HG03442 (cell line): ENCODE data around the gene GRM1.

Experiments
- ATAC-seq: cut with Tn5 transposase; IDR thresholded peaks from one replicate; pipeline ENCODE4 v1.9.1; 2021; ENCODE audit warnings: mild to moderate bottlenecking, moderate library complexity; ENCODE audit not compliant: unreplicated experiment

The GRM1 gene

DNA sequence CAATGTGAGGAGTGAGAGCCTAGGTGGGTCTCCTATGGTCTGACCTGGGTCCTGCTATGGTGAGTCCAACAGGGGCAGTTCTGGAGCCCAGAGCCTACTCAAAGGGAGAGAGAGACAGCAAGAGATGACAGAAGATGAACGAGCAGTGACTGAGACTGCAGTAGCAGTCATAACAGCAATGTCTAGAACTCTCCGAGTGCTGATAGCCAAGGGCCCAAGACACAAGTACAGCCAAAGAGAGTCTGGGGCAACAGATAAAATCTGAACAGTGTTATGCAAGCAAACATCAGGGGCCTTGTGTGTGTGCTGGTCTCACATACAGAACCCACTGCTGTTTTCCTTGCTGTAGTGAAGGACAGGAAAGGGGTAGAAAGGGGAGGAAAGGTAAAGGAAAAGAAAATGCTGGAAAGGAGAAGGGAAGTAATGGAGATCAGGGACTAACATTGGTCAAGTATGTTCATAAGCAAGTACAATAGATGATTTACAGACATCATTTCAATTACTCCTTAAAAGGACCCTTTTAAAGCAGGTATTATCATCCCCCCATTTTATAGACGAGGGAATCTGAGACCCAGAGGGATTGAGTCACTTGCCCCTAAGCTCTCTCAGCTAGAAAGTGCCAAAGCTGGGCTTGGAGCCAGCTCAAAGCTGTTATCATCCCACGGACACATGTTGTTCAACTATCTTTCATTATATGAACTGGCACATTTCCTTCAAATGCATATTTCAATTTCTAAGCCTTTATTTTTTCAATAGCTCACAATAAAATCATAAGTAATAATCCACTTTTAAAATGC lies 332.5 kb downstream of the GRM1 start:
- ATAC-seq = no peak

DNA sequence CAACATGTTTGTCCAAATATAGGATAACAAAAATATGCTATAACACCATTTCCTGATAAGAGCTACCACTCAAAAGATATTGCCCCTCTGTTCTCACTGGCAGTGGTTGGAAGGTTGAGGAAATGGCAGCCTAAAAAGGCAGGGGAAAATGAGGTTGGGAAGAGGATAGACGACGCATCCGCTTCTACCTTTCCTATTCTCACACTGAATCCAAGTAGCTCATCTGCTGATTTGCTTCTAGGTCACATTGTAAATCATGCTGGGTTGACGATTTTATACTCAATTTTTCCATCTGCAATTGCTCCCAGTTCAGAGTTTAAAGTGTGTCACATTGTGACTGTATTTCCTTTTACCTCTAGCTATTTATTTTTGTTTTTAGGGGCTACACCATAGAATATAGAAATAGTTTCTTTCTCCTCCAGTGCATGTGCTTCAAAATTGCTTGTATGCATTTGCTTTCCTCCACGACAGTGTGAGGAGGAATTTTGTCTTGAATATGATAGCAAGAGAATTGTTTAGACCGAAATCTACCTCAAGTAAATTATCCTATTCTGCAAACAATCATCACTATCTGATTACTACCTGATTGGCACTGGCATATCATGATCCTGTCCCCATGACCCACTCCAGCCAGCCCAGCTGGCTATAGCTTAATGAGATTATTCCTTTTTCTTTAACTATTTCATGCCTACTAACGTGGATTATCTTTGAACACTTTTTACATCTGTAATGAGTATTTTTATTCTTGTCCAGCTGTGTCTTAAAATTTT lies 335.2 kb downstream of the GRM1 start:
- ATAC-seq = no peak

DNA sequence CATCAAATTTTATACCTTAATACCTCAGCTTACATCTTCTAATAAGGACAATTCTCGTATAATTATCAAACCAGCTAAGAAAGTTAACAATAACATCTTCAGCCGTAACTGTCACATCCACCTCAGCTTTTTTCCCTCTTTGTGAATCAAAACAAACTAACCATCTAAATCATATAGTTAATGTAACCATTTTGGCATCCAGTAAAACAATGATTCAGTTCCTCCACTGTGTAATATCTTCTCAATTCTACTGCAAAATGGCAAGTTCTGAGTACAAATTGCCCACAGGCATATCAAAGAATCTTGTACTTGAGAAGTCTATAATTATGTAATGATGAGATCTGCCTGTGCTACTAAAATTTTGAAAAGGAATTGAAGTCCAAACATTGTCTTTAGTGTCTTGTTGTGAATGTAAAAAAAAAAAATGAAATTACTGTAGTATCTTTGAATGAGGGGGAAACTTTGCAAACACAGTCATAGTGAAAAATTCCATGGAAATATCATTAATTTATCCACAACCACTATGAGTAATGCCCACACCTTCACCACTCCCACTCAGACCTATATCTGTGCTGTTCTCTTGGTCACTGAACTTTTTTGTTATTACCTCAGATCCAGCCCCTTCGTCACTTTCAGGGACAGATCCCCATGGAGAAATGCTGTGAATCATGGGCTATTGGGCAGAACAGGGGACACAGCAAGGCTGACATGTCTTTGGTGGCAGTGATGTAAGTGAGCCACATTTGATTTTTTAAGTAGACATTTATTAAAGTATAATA lies 336.1 kb downstream of the GRM1 start:
- no peak for ATAC-seq

DNA sequence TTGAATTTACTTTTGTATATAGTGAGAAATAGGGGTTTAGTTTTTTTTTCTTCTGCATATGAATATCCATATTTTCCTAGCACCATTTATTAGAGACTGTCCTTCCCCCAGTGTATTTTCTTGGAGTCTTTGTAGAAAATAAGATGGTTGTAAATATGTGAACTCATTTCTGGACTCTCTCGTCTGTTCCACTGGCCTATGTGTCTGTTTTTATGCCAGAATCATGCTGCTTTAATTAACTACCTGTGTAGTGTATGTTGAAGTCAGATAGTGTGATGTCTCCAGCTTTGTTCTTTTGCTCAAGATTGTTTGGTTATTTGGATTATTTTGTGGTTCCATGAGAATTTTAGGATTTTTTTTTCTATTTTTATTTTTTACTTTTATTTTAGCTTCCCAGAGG lies 338.2 kb downstream of the GRM1 start:
- ATAC-seq = no peak

DNA sequence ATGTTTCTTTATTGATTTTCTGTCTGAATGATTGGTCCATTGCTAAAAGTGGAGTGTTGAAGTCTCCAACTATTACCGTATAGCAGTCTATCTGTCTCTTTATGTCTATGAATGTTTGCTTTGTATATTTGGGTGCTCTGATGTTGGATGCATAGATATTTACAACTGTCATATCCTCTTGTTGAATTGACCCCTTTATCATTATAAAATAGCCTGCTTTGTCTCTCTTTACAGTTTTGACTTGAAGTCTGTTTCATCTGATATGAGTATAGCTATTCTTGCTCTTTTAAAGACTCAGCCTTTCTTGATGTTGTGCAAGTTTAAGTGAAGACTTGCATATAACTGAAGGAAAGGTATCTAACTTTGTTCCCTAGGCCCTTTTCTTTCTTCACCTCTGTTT lies 341.0 kb downstream of the GRM1 start:
- ATAC-seq = no peak

DNA sequence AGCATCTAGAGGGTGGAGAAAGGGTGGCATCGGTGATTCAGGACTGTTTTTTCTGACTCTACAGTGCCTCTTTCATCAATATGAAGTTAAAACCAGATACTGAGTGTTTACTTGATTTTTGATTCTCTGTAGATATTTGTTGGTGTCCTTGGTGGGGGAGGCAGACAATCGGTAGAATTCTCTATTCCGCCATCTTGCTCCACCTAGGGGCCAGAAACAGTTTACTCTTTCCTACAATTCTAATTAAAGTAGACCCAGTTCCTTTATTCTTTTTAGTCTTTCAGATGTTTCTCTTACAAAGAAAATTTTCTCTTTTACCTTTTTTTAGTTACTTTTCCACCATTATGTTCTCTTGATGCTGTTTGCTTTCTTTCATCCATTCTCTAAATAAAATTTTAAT lies 352.6 kb downstream of the GRM1 start:
- no peak for ATAC-seq

DNA sequence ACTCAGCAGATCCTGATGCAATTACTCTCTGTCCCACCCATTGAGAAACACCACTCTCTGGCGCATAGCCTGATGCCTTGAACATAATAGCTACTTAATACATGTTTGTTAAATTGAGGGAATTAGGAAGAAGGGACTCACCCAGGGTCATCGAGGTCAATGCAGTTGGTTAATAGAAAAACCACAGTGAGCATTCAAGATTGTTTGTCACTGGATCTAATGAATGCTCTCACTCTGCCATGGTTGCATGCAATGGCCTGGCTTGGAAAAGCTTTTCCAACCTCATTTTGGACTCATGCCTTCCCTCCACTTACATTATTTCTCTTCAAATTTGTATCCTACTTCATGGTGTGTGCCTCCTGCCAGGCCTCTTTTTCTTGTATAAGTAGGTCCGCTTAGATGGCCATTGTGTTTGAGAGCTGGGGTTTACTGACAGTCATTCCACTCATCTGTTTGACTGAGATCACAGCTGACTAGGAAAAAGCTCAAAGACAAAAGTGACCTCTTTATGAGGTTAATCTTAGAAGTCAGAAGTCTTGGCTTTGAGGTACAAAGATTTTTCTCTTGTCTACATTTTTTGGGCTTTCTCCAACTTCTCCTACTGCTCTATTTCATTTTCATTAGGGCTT lies 360.0 kb downstream of the GRM1 start:
- no peak for ATAC-seq

DNA sequence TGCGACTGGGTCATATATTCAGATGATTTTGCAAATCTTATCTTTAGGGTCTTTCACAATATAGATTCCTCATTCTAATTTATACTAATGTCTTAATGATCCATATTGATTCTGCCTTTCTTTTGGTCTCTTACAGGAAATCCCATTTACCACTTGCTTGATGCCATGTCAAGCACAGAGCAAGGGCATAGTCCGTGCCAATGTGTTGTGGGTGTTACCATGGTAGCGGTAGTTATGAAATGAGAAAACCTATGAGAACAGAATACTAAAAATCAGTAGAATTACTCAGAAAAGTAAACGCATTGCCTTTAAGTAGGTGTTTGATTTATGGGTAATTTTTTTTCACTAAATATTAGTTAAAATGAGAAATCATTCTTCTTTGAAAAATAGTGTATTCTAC lies 360.9 kb downstream of the GRM1 start:
- ATAC-seq = no peak

DNA sequence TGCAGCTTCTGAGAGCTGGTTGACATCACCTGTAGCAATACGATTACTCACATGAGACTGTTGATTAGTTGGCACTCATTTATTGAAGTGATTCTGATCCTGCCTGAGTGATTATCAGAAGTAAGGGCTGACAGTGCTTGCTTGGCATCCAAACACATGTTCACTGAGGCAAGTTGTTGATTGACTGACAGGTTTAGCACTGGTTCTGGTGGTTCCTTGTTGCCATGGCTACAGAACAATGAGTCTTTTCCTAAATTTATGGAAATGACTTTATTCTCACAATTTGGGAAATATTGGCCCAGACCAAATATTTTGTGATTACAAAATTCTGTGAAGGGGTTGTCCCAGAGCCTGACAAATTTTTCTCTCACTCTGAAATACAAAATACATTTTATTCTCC lies 368.8 kb downstream of the GRM1 start:
- no peak for ATAC-seq

DNA sequence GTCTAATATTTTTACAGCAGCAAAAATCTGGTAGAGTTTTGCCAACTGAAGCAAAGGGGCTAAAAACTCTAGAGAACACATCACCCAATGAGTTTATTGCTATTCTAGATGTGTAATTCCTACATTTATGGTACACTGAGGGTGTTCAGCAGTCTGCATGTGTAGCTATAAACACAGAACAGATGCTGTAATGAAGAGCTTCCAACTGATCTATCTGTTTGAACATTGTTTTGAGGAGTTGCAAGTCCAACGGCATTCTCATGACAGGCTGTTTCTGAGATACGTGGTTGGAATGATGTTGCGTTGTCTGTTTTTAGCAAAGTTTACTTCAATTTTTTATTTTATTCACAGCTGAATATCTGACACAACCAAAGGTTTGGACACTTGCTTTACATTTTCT lies 373.6 kb downstream of the GRM1 start:
- no peak for ATAC-seq

DNA sequence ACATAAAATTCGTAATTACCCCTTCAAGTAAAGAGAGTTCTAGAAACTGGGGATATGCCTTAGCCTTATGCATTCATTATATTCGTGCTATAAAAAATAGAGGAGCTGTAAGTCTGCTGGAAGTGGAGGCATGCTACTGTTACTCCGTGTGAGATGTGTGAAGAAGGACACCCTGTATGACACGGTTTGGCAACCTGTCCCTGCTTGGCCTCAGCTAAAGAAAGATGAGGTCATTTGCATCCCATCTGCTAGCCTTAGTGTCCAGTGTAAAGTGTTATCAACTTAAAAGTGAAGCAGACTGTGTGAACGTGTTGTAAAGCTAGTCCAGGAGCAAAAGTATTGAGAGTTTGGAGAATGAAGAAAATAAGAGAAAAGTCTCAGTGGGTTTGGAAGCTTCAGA lies 379.7 kb downstream of the GRM1 start:
- ATAC-seq = no peak

DNA sequence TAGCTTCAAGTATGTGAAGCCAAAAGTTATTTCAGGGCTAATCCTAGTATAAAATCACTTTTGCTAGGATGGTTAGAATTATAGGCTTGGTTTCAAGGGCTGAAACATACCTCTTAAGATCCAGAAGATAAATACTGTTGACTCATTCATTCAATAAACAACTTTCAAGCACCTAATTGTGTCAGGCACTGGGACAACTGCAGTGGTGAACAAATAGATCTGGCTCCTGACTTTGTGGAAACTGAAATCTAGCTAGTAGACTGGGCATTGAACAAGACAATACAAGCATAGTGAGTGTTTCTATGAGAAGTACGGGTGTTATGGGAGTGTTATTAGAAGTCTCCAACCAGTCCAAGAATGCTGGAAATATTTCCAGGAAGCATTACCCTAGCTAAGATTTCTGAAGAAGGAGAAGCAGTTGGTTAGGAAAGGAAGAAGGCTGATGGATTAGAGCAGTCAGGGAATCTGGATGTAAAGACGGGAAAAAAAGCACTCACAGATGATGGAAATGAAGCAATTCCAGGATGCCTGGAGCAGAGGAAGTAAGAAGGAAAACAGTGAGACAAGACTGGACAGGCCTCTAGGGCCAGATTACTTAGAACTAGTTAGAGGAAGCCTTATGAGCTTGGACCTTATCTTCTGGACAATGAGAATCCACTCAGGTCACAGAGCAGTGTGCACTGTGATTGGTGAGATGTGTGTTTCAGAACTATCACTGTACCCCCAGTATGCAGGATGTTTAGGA lies 382.2 kb downstream of the GRM1 start:
- no peak for ATAC-seq

DNA sequence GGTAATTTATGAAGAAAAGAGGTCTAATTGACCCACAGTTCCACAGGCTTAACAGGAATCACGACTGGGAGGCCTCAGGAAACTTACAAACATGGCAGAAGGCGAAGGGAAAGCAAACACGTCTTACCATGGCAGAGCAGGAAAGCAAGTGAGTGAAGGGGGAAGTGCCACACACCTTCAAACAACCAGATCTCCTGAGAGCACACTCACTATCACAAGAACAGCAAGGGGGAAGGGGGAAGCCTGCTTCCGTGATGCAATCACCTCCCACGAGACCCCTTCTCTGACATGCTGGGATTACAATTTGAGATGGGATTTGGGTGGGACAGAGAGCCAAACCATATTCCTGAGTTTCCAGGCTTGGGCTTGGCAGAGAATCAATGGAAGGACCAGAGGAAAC lies 390.7 kb downstream of the GRM1 start:
- no peak for ATAC-seq

DNA sequence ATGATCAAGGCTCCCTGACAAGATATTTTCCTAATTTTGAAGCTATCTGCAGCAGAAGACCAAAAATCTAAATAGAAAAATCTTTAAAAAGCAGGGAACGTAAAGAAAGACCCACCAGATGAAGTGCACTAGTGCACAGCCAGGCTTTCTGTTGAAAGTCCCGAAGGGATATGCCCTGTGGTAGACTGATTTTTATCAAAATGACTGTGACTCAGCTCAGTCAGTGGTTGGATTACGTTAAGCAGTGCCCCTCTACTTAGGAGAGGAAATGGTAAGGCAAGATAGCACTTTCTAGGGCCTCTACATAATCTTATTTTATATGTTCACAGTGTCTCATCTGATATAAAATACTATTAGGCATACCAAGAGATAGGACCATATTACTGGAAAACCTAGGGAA lies 391.4 kb downstream of the GRM1 start:
- ATAC-seq = no peak

DNA sequence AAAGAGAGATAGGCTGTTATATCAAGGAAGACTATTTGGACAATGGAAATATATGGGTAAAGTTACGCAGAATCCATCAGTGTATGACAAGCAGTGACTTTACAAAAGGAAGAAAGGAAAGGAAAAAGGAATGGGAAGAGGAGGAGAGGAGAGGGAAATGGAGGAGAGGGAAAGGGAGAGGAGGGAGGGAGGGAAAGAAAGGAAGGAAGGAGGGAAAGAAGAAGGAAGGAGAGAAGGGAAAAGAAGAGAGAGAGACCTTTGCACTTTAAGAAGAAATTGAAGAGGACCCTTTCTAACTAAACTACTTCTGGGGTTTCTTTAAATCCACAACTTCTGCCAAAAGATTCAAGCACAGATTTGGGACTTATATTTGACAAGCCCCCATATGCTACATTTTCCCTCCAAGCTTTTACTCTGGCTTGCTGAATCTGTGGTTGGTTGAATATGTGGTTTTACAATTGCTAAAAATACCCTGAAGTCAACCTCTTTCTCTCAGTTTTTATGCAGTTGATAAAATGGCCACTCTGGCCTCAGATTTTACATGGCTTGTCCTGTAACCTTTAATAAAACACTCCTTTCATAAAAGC lies 394.0 kb downstream of the GRM1 start:
- peak; percentile 16 for ATAC-seq

DNA sequence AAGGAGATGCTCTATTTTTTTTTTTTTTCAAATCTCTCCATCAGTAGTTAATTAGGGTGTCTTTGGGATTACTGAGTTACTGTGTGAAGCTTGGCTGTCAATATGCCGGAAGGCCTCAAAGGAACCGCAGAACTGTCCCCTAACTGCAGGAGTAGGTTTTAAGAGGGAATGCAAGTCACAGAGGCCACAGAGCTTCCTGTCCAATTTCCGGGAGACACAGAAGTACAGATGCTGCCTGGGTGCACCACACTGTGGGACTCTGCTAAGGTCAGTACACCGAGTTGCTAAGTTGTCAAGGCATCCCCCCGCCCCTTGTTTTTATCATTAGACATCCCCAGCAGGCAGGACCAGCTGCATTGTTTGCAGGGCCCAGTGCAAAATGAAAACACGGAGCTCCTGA lies 394.6 kb downstream of the GRM1 start:
- peak; percentile 39 for ATAC-seq

DNA sequence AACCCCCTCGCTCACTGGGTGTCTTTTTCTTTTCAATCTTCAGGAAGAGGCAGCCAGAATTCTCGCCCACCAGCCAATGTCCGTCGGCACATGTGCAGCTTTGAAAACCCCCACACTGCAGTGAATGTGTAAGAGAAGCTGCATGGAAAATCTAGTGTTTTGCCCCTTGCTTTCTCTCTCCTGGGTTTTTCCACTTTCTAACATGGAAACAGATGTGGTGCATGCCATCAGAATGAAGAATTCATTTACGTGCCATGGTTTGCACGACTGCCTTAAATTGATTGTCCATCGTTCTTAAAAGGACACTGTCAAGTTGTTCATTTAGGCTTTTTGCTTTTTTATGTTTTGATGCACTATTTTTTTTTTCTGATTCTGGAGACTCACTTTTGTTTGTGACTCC lies 397.7 kb downstream of the GRM1 start:
- no peak for ATAC-seq

DNA sequence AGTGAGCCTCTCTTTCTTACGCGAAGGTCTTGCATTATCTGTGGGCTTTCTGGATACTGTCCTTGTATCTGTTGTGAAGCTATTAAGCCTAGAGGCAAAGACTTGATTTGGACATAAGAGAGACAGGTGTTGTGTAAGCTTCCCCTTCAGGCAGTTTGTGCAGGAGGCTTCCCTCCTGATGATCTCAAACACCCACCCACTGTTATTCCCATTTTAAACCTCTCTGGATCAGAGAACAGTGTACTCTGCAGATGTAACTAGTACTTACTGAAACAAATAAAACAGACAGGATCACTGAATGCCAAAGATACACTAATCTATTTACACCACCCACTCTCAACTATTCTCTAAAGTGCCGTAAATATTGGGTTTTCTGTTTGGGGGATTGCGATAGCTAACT lies 401.0 kb downstream of the GRM1 start:
- no peak for ATAC-seq

DNA sequence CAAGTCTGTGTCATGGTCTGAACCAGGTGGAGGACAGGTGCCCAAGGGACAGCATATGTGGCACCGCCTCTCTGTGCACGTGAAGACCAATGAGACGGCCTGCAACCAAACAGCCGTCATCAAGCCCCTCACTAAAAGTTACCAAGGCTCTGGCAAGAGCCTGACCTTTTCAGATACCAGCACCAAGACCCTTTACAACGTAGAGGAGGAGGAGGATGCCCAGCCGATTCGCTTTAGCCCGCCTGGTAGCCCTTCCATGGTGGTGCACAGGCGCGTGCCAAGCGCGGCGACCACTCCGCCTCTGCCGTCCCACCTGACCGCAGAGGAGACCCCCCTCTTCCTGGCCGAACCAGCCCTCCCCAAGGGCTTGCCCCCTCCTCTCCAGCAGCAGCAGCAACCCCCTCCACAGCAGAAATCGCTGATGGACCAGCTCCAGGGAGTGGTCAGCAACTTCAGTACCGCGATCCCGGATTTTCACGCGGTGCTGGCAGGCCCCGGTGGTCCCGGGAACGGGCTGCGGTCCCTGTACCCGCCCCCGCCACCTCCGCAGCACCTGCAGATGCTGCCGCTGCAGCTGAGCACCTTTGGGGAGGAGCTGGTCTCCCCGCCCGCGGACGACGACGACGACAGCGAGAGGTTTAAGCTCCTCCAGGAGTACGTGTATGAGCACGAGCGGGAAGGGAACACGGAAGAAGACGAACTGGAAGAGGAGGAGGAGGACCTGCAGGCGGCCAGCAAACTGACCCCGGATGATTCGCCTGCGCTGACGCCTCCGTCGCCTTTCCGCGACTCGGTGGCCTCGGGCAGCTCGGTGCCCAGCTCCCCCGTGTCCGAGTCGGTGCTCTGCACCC lies 405.2 kb downstream of the GRM1 start:
- no peak for ATAC-seq
